DMS53 (cell line): ENCODE results near the gene APBB2.

Experiments used
- DNase-seq: peaks from one replicate; lab custom pipeline; 2025; lab: John Stamatoyannopoulos, UW

The APBB2 gene

GRCh38 chr4:41189666-41190065 is 24.7 kb downstream of the APBB2 start:
- no peak for DNase-seq

GRCh38 chr4:41189076-41189475 is 25.3 kb downstream of the APBB2 start:
- DNase-seq = no peak

DNA sequence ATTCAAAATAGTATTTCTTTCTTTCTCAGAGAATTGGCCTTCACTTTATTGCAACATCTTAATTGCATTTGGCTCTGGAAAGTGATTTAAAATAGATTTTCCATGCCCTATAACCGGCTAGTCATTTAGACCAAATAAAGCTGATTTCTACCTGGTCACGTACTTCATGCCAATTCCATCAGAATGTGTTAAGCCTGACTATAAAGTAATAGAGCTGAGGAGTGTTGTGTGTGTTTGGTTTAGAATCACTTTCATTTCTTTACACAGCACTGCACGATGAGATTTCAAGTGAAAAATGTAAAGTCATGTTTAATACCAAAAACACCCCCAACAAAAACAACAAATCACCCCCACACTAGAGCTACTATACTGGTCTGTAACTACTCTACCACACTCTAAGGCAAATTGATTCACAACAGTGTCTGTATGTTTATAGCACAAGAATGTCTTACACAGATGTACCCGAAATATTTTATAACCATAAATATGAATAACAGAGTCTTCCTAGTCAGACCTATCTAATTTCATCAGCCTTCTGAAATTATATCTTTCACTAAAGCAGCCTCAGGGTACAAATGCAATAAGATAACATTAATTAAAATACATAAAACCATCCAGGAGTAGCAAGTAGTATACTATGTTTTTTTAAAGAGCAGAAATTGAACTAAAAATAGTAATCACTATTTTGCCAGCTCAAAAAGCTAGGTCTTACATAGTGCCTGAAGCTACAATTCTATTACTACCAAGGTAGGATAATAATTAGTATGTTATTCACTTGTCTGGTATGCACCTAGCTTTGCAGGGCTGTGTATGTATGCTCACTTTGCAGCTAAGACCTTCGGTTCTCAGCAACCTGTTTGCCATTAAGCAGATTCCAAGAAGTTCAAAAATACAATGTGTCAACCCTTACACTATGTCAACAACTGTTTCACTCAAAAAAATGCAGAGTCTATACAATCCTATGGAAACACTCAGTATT is 28.4 kb downstream of the APBB2 start:
- no peak for DNase-seq

DNA sequence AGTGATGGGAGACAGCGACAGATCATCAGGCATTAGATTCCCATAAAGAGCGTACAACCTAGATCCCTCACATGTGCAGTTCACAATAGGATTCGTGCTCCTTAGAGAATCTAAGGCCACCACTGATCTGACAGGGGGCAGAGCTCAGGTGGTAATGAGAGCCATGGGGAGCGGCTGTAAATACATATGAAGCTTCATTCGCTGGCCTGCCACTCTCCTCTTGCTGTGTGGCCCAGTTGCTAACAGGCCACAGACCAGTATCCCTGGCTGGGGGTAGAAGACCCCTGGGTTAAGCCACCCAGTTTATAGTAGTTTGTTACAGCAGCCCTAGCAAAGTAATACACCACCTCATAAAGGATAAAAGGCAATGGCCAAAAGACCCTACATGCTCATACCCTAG is 30.3 kb downstream of the APBB2 start:
- DNase-seq = no peak

- DNase-seq = no peak
Observed at GRCh38 chr4:41183021-41183553, 31.3 kb downstream of the APBB2 start.

GRCh38 chr4:41181037-41181436 is 33.3 kb downstream of the APBB2 start:
- no peak for DNase-seq

DNA sequence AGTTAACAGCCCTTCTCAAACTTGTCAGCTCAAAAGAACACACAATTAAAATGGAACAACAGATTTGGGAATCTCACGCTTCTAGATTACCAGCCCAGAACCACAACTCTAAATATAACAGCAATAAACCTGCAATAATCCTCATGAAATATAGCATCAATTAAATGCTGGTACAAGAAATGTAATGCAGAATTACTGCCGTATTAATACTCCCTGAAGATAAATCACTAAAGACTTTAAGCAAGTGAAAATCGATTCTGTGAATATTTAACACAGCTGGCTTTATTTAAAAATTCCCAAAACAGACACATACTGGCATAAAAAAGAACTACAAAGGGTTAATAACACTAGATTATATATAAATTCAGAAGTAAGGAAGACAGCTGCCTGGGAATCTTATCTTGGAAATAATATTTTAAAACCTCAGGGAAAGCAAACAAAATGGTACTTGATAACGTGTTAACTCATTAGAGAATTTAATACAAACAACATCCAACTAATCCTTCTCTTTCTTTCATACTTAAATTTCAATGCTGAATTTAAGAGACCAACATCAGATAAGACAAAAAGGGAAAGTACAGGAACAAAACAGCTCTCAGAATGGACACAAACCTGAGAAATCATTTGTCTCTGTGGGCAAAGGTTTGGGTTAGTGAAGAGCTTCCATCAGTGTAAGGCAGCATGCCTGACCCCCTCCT is 34.7 kb downstream of the APBB2 start:
- DNase-seq = no peak

DNA sequence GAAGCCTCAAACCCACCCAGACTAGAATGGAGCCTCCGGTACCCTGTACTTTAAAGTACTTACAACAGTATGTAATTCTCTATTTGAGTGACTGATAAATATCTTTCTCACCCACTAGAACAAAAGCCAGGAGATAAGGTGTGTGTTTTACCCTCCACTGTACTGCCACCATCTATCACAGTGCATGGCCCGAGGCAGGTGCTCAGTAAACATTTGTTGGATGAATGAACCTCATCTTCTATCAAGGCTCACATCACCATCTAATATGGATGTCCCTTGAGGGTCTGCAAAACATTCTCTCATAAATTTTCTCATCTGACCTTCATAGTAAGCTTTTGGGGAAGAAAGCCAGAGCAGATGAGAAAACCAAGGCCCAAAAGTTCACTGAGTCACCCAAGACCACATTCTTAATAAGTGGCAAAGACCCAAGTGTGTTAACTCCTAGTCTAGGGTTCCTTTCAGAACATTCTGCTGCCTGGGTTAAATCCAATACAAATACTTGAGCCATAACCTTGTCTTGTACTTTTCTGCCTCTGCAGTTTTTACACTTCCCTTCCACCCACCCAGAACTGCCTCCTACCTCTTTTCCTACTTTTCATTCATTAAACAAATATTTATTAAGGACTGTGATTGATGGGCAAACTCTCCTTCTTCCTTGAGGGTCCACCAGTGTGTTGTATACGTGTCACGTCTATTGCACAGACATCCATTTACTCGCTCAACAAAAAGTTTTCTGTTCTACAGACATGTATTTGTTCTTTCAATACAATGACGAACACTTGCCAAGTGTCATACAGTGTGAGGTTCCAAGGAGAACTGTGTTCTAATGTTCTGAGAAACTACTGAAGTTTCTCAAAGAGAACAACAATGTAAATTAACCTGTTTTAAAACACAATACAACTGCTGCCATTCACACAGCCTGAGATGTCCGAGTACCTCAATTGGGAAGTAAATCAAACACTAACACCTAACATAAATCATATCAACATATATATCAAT is 35.7 kb downstream of the APBB2 start:
- no peak for DNase-seq

- no peak for DNase-seq
Observed at GRCh38 chr4:41177016-41177415, 37.3 kb downstream of the APBB2 start.

DNA sequence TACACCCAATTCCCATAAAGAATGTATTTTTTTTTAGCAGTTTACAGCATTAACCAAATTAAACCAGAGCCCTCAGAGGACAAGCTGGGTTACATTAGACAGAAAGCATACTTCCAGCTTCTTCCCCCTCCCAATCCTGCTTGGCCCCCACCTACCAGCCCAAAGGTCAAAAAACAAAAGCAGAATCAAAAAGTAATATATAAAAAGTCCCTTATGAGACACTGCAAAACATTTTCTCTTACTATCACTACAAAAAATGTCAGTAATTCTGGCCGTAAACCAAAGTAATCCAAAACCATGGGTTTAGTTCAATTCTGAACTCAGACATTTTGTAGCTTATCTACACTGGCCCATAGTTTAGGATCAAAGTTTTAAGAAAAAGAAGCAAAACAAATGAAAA is 38.0 kb downstream of the APBB2 start:
- DNase-seq = no peak

DNA sequence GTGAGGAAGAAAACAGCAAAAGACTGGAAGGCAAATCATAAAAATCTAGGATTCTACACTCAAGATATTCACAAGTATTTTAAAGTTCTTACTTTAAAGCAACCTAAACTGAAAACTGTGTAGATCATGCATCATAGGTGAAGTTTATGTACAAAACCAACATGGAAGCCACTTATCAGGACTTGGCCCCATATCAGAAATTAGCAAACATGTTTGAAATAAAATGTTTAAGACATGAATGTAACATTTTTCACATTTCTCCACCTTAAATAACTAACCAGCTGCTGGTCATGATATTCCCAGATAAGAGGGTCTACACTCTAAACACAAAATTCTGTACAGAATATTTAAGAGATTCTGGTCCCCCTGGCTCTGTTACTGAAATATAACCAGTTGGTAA is 38.5 kb downstream of the APBB2 start:
- DNase-seq = no peak

DNA sequence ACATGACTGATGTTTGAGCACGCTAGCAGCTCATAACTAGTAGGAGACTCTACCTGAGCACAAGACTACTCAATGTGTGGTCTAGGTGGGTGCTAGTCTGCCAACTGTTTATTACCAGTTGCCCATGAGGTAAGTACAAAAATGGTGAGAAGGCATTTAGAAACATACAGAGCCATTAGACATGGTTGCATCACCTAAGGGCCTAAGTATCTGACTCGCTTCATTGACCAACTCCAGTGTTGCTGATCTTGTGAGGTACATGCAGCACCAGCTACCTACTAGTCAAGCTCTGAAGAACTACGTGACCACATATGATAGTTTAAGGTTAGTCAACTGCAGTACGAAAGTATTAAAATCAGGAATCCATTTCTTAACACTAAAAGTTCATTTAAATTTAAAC is 39.9 kb downstream of the APBB2 start:
- no peak for DNase-seq

GRCh38 chr4:41172786-41173185 is 41.6 kb downstream of the APBB2 start:
- DNase-seq = no peak

DNA sequence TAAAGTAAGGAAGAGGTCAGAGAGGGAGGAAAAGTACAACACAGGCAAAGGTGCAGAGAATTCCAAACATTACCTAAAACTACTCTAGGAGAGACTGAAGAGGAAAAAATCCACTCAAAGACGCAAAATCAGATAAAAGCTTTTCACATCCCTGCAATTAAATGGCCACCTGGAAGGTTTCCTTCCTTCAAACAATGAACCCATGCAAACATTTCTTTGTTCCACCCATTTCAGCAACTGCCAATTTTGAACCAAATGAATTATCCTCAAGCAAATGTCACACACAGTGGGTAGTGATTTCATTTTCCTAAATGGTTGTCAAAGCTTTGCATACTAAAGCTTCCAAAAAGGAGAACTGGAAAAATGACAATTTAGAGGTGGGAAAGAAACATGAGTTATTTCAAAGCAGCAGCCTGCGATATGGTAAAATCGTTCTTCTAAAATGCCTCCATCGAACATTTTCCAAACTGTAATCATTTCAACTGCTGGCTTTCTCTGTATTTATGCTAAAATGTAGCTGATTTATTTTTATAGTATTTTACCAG is 45.0 kb downstream of the APBB2 start:
- no peak for DNase-seq

GRCh38 chr4:41167191-41167590 is 47.2 kb downstream of the APBB2 start:
- DNase-seq = no peak

GRCh38 chr4:41164405-41164804 is 49.9 kb downstream of the APBB2 start:
- DNase-seq = no peak

DNA sequence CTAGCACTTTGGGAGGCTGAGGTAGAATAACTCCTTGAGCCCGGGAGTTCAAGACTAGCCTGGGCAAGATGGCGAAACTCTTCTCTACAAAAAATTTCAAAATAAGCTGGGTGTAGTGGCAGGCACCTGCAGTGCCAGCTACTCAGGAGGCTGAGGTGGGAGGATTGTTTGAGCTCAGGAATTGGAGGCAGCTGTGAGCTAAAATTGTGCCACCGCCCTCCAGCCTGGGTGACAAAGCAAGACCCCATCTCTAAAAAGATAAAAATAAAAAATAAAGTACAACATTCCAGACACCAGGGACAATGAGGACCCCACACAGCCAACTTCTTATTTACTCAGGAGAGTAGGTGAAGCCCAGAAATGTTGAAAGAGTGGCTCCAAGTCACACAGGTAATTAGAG is 53.0 kb downstream of the APBB2 start:
- DNase-seq = no peak

GRCh38 chr4:41160856-41161255 is 53.5 kb downstream of the APBB2 start:
- no peak for DNase-seq

GRCh38 chr4:41160012-41160789 is 54.1 kb downstream of the APBB2 start:
- no peak for DNase-seq

GRCh38 chr4:41158756-41159155 is 55.6 kb downstream of the APBB2 start:
- no peak for DNase-seq

- no peak for DNase-seq
Observed at GRCh38 chr4:41158274-41158673, 56.1 kb downstream of the APBB2 start.
